ENCODE measurements around the gene DIDO1. TPM values are rescaled to one million over a fixed set of nuclear protein-coding genes. Genes with fewer than 3 reads are reported as not detected.

DIDO1 gene
- total RNA-seq, 1 donor: 66.5 TPM

GRCh38 chr20:62839261-62839660, 87.0 kb downstream of the DIDO1 start:
- no peak for DNase-seq (ENCODE audit: low read depth in 2 of 3, low spot score in 2 of 3)

GRCh38 chr20:62838128-62838891, 88.0 kb downstream of the DIDO1 start:
- no peak for DNase-seq (ENCODE audit: low read depth in 2 of 3, low spot score in 2 of 3)

GRCh38 chr20:62837790-62838127, 88.5 kb downstream of the DIDO1 start:
- DNase-seq (ENCODE audit: low read depth in 2 of 3, low spot score in 2 of 3): no peak

- DNase-seq (ENCODE audit: low read depth in 2 of 3, low spot score in 2 of 3): no peak
Observed at GRCh38 chr20:62836967-62837490, 89.3 kb downstream of the DIDO1 start.

- no peak for DNase-seq (ENCODE audit: low read depth in 2 of 3, low spot score in 2 of 3)
Observed at GRCh38 chr20:62835931-62836861, 90.1 kb downstream of the DIDO1 start.

GRCh38 chr20:62834967-62835730, 91.2 kb downstream of the DIDO1 start:
- DNase-seq (ENCODE audit: low read depth in 2 of 3, low spot score in 2 of 3): no peak

GRCh38 chr20:62832951-62833391, 93.3 kb downstream of the DIDO1 start:
- no peak for DNase-seq (ENCODE audit: low read depth in 2 of 3, low spot score in 2 of 3)

- DNase-seq (ENCODE audit: low read depth in 2 of 3, low spot score in 2 of 3): peak in 2 of 3 donors; percentile 74 to 85
Observed at GRCh38 chr20:62832212-62832922, 93.9 kb downstream of the DIDO1 start.

- no peak for DNase-seq (ENCODE audit: low read depth in 2 of 3, low spot score in 2 of 3)
Observed at GRCh38 chr20:62831854-62832211, 94.5 kb downstream of the DIDO1 start.

GRCh38 chr20:62831361-62831788, 94.9 kb downstream of the DIDO1 start:
- no peak for DNase-seq (ENCODE audit: low read depth in 2 of 3, low spot score in 2 of 3)

GRCh38 chr20:62830821-62831220, 95.5 kb downstream of the DIDO1 start:
- no peak for DNase-seq (ENCODE audit: low read depth in 2 of 3, low spot score in 2 of 3)

GRCh38 chr20:62830251-62830650, 96.1 kb downstream of the DIDO1 start:
- DNase-seq (ENCODE audit: low read depth in 2 of 3, low spot score in 2 of 3): no peak

- DNase-seq (ENCODE audit: low read depth in 2 of 3, low spot score in 2 of 3): no peak
Observed at GRCh38 chr20:62829231-62830230, 96.8 kb downstream of the DIDO1 start.

GRCh38 chr20:62828511-62829230, 97.6 kb downstream of the DIDO1 start:
- no peak for DNase-seq (ENCODE audit: low read depth in 2 of 3, low spot score in 2 of 3)

- DNase-seq (ENCODE audit: low read depth in 2 of 3, low spot score in 2 of 3): no peak
Observed at GRCh38 chr20:62828051-62828450, 98.3 kb downstream of the DIDO1 start.

Measured in hematopoietic multipotent progenitor cell (in vitro differentiated cells).